PC-3 (cell line): ENCODE measurements around the gene BMP4.

Experiments used
- CTCF ChIP-seq: fragments of 300-600 bp; sonication (generic); conservative IDR thresholded peaks from 2 replicates; pipeline ENCODE4 v1.5.1; 2017; ENCODE audit warnings: antibody characterized with exemption, low read depth, mild to moderate bottlenecking, low read length
- EZH2phosphoT487 ChIP-seq: fragments of 300-600 bp; sonication (generic); IDR thresholded peaks from 2 replicates; pipeline ENCODE4 v1.6.1; 2018; ENCODE audit warnings: mild to moderate bottlenecking, antibody characterized with exemption, low read length, borderline replicate concordance

GRCh38 chr14:53948205-53948884, 8.3 kb downstream of the BMP4 start:
- no peak for TF ChIP-seq CTCF
- no peak for TF ChIP-seq EZH2phosphoT487
